WTC11 (cell line): ENCODE data around the gene C14orf132. TPM values are rescaled to one million over a fixed set of nuclear protein-coding genes. Genes with fewer than 3 reads are reported as not detected.

Source experiments
- ATAC-seq: fragments of 200-7000 bp; cut with Tn5 transposase; 2 replicates; pipeline ENCODE4 v1.10.0; 2021; ENCODE audit warnings: mild to moderate bottlenecking, moderate library complexity
- CTCF ChIA-PET: fragments of 300-600 bp; sonication (Branson Sonifier 250); formaldehyde crosslinking; loops from one replicate; lab custom pipeline; 2021; ENCODE audit warnings: antibody characterized with exemption; lab: Charles Lee
- POLR2A ChIA-PET: fragments of 350-600 bp; sonication (Branson Sonifier 250); formaldehyde crosslinking; loops from one replicate; lab custom pipeline; 2021; ENCODE audit warnings: antibody characterized with exemption; lab: Charles Lee
- DNase-seq: peaks from one replicate; pipeline ENCODE4 v3.0.0; 2021; ENCODE audit warnings: low spot score
- H3K27ac Mint-ChIP-seq: 2 replicates; pipeline ENCODE4 v1.8.0; 2021; ENCODE audit warnings: mixed read lengths
- H3K27me3 Mint-ChIP-seq: 2 replicates; pipeline ENCODE4 v1.8.0; 2021; ENCODE audit warnings: low read depth, mild to moderate bottlenecking, moderate library complexity, mixed read lengths
- H3K36me3 Mint-ChIP-seq: 2 replicates; pipeline ENCODE4 v1.8.0; 2021; ENCODE audit warnings: mixed read lengths
- H3K4me1 Mint-ChIP-seq: 2 replicates; pipeline ENCODE4 v1.8.0; 2022; ENCODE audit warnings: mixed read lengths
- H3K4me3 Mint-ChIP-seq: 2 replicates; pipeline ENCODE4 v1.8.0; 2021; ENCODE audit warnings: mild to moderate bottlenecking, moderate library complexity, mixed read lengths
- H3K9me3 Mint-ChIP-seq: 2 replicates; pipeline ENCODE4 v1.8.0; 2021; ENCODE audit warnings: mixed read lengths
- CBFB ChIP-seq: sonication (generic); formaldehyde crosslinking; IDR thresholded peaks from 2 replicates; pipeline ENCODE4 v1.8.1; 2022; ENCODE audit warnings: mild to moderate bottlenecking, low read depth, missing genetic modification reagents
- CREM ChIP-seq: sonication (generic); formaldehyde crosslinking; IDR thresholded peaks from 2 replicates; pipeline ENCODE4 v1.8.1; 2022; ENCODE audit warnings: mild to moderate bottlenecking, missing genetic modification reagents, moderate library complexity
- NFATC4 ChIP-seq: fragments of 250-450 bp; sonication (Bioruptor Pico); IDR thresholded peaks from 2 replicates; pipeline ENCODE4 v1.9.0; 2021; ENCODE audit warnings: mild to moderate bottlenecking
- NR2C2 ChIP-seq: sonication (generic); formaldehyde crosslinking; IDR thresholded peaks from 2 replicates; pipeline ENCODE4 v1.8.0; 2022; ENCODE audit warnings: mild to moderate bottlenecking, missing genetic modification reagents
- NR3C1 ChIP-seq: sonication (generic); formaldehyde crosslinking; conservative IDR thresholded peaks from 2 replicates; pipeline ENCODE4 v1.8.1; 2023; ENCODE audit warnings: low read depth, mild to moderate bottlenecking, missing genetic modification reagents
- RORB ChIP-seq: fragments of 250-450 bp; sonication (Bioruptor Pico); IDR thresholded peaks from 2 replicates; pipeline ENCODE4 v1.9.0; 2021; ENCODE audit warnings: mild to moderate bottlenecking
- TCF7 ChIP-seq: sonication (generic); formaldehyde crosslinking; IDR thresholded peaks from 2 replicates; pipeline ENCODE4 v1.8.0; 2022; ENCODE audit warnings: mild to moderate bottlenecking, low read depth, missing genetic modification reagents, moderate library complexity
- TP53 ChIP-seq: sonication (generic); formaldehyde crosslinking; IDR thresholded peaks from 2 replicates; pipeline ENCODE4 v1.8.1; 2023; ENCODE audit warnings: mild to moderate bottlenecking, missing genetic modification reagents
- ZNF219 ChIP-seq: sonication (generic); formaldehyde crosslinking; IDR thresholded peaks from 2 replicates; pipeline ENCODE4 v1.8.0; 2023; ENCODE audit warnings: missing genetic modification reagents, mild to moderate bottlenecking, borderline replicate concordance
- total RNA-seq: library from RNA; stranded (reverse); gene quantifications from 3 replicates; pipeline ENCODE4 v1.2.3, GENCODE V29; 2021
- TF ChIP-seq, protein P1 (sequence below): sonication (generic); formaldehyde crosslinking; IDR thresholded peaks from 2 replicates; pipeline ENCODE4 v1.8.0; 2022; ENCODE audit warnings: mild to moderate bottlenecking, missing genetic modification reagents
- TF ChIP-seq, protein P2 (sequence below): sonication (generic); formaldehyde crosslinking; IDR thresholded peaks from 2 replicates; pipeline ENCODE4 v1.8.1; 2022; ENCODE audit warnings: missing genetic modification reagents, borderline replicate concordance
- TF ChIP-seq, protein P3 (sequence below): sonication (generic); formaldehyde crosslinking; IDR thresholded peaks from 2 replicates; pipeline ENCODE4 v1.8.1; 2023; ENCODE audit warnings: mild to moderate bottlenecking, missing genetic modification reagents, moderate library complexity
- TF ChIP-seq, protein P4 (sequence below): fragments of 250-450 bp; sonication (Bioruptor Pico); IDR thresholded peaks from 2 replicates; pipeline ENCODE4 v1.9.0; 2021; ENCODE audit warnings: mild to moderate bottlenecking
- TF ChIP-seq, protein P5 (sequence below): sonication (generic); formaldehyde crosslinking; IDR thresholded peaks from 2 replicates; pipeline ENCODE4 v1.8.1; 2022; ENCODE audit warnings: mild to moderate bottlenecking, moderate library complexity, missing genetic modification reagents
- TF ChIP-seq, protein P6 (sequence below): sonication (generic); formaldehyde crosslinking; conservative IDR thresholded peaks from 2 replicates; pipeline ENCODE4 v1.8.1; 2022; ENCODE audit warnings: mild to moderate bottlenecking, missing genetic modification reagents
- TF ChIP-seq, protein P7 (sequence below): sonication (generic); formaldehyde crosslinking; IDR thresholded peaks from 2 replicates; pipeline ENCODE4 v1.8.1; 2022; ENCODE audit warnings: low read depth, missing genetic modification reagents, borderline replicate concordance
- TF ChIP-seq, protein P8 (sequence below): sonication (generic); formaldehyde crosslinking; IDR thresholded peaks from 2 replicates; pipeline ENCODE4 v1.8.0; 2023; ENCODE audit warnings: missing genetic modification reagents, mild to moderate bottlenecking, borderline replicate concordance

C14orf132 gene
- total RNA-seq, 1 experiment from 2014 or later = 14.1 TPM

DNA sequence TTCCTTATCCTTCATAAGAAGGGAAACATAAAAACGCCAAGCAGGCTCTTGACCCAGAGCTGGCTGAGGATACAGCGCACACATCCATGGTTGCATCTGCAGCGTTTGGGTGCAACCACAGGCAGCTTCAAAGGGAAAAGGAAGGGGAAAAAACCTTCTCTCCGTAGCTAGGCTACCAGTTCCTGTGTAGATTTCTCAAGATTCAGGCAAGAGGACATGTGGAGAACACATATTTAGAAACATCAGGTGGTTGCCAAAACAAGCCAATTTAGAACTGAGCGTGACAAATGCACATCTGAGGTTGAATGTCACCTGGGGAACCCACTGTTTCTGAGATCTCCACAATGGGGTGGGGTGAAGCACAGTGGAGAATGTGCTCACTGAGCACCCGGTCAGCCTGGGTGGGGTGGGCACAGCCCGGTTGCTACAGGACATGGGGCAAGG, 87.2 kb downstream of the C14orf132 start:
- Mint-ChIP-seq H3K36me3 (no peaks in the 10 kb centered on the region), H3K27ac (no peak overlapping the region), H3K4me1 (no peaks in the 10 kb centered on the region), H3K27me3 (peaks cover 58% of the 10 kb centered on the region), H3K9me3 (no peaks in the 10 kb centered on the region), H3K4me3 (no peak overlapping the region)
- ATAC-seq (no peak), DNase-seq (no peak)
- ChIA-PET POLR2A (interaction anchor here (0.9 kb wide), 1 partner anchor 11 kb away, joined by 3 read pairs; no protein-coding TSS in a partner anchor), CTCF (interaction anchor here (1.7 to 2.7 kb wide), 2 partner anchors 26 to 28 kb away, joined by 4 to 8 read pairs; no protein-coding TSS in a partner anchor)
- TF ChIP-seq, protein P1, sequence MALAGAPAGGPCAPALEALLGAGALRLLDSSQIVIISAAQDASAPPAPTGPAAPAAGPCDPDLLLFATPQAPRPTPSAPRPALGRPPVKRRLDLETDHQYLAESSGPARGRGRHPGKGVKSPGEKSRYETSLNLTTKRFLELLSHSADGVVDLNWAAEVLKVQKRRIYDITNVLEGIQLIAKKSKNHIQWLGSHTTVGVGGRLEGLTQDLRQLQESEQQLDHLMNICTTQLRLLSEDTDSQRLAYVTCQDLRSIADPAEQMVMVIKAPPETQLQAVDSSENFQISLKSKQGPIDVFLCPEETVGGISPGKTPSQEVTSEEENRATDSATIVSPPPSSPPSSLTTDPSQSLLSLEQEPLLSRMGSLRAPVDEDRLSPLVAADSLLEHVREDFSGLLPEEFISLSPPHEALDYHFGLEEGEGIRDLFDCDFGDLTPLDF (CRISPR knock-in tag) = no peak
- TF ChIP-seq NR2C2 (CRISPR knock-in tag) (no peak), NFATC4 (no peak), ZNF219 (CRISPR knock-in tag) (no peak), TCF7 (no peak), RORB (CRISPR knock-in tag) (no peak), TP53 (CRISPR knock-in tag) (no peak)
- TF ChIP-seq, protein P2, sequence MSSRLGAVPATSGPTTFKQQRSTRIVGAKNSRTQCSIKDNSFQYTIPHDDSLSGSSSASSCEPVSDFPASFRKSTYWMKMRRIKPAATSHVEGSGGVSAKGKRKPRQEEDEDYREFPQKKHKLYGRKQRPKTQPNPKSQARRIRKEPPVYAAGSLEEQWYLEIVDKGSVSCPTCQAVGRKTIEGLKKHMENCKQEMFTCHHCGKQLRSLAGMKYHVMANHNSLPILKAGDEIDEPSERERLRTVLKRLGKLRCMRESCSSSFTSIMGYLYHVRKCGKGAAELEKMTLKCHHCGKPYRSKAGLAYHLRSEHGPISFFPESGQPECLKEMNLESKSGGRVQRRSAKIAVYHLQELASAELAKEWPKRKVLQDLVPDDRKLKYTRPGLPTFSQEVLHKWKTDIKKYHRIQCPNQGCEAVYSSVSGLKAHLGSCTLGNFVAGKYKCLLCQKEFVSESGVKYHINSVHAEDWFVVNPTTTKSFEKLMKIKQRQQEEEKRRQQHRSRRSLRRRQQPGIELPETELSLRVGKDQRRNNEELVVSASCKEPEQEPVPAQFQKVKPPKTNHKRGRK = no peak
- TF ChIP-seq, protein P3, sequence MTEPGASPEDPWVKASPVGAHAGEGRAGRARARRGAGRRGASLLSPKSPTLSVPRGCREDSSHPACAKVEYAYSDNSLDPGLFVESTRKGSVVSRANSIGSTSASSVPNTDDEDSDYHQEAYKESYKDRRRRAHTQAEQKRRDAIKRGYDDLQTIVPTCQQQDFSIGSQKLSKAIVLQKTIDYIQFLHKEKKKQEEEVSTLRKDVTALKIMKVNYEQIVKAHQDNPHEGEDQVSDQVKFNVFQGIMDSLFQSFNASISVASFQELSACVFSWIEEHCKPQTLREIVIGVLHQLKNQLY (CRISPR knock-in tag) = no peak

DNA sequence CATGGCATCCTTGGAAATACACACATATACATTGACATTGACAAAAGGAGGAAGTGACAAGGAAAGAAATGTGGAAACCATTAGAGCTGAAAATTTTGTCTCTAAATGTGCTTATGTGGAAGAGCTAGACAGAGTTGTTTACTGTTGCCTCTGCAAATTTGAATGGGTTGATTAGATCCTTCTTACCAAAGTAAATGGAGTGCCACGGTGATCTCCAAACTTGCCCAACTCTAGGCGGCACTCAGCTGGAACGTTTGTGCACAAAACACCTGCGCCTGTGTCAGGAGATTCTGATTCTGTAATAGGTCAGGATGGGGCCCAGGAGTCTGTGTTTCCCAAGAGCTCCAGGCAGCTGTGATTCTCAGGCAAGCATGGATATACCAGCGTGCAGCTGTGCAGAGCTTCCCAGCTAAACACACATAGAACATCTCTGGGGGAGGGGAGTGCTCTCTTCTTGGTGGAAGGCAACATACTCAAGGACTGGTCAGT, 87.7 kb downstream of the C14orf132 start:
- CTCF ChIA-PET = interaction anchor here (1.7 to 2.7 kb wide), 2 partner anchors 26 to 28 kb away, joined by 4 to 8 read pairs; no protein-coding TSS in a partner anchor
- no peak overlapping the region for H3K4me3 Mint-ChIP-seq
- H3K9me3 Mint-ChIP-seq = no peaks in the 10 kb centered on the region
- H3K27me3 Mint-ChIP-seq = peaks cover 62% of the 10 kb centered on the region
- H3K27ac Mint-ChIP-seq = no peak overlapping the region
- POLR2A ChIA-PET = no interaction called here
- DNase-seq (no peak), ATAC-seq (no peak)
- H3K36me3 Mint-ChIP-seq = no peaks in the 10 kb centered on the region
- H3K4me1 Mint-ChIP-seq = no peaks in the 10 kb centered on the region
- TF ChIP-seq, protein P4, sequence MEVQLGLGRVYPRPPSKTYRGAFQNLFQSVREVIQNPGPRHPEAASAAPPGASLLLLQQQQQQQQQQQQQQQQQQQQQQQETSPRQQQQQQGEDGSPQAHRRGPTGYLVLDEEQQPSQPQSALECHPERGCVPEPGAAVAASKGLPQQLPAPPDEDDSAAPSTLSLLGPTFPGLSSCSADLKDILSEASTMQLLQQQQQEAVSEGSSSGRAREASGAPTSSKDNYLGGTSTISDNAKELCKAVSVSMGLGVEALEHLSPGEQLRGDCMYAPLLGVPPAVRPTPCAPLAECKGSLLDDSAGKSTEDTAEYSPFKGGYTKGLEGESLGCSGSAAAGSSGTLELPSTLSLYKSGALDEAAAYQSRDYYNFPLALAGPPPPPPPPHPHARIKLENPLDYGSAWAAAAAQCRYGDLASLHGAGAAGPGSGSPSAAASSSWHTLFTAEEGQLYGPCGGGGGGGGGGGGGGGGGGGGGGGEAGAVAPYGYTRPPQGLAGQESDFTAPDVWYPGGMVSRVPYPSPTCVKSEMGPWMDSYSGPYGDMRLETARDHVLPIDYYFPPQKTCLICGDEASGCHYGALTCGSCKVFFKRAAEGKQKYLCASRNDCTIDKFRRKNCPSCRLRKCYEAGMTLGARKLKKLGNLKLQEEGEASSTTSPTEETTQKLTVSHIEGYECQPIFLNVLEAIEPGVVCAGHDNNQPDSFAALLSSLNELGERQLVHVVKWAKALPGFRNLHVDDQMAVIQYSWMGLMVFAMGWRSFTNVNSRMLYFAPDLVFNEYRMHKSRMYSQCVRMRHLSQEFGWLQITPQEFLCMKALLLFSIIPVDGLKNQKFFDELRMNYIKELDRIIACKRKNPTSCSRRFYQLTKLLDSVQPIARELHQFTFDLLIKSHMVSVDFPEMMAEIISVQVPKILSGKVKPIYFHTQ (CRISPR knock-in tag) = no peak
- TF ChIP-seq, protein P5, sequence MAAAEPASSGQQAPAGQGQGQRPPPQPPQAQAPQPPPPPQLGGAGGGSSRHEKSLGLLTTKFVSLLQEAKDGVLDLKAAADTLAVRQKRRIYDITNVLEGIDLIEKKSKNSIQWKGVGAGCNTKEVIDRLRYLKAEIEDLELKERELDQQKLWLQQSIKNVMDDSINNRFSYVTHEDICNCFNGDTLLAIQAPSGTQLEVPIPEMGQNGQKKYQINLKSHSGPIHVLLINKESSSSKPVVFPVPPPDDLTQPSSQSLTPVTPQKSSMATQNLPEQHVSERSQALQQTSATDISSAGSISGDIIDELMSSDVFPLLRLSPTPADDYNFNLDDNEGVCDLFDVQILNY (CRISPR knock-in tag) = no peak
- TF ChIP-seq NR3C1 = no peak
- TF ChIP-seq, protein P6, sequence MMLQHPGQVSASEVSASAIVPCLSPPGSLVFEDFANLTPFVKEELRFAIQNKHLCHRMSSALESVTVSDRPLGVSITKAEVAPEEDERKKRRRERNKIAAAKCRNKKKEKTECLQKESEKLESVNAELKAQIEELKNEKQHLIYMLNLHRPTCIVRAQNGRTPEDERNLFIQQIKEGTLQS (CRISPR knock-in tag) = no peak
- TF ChIP-seq, protein P7, sequence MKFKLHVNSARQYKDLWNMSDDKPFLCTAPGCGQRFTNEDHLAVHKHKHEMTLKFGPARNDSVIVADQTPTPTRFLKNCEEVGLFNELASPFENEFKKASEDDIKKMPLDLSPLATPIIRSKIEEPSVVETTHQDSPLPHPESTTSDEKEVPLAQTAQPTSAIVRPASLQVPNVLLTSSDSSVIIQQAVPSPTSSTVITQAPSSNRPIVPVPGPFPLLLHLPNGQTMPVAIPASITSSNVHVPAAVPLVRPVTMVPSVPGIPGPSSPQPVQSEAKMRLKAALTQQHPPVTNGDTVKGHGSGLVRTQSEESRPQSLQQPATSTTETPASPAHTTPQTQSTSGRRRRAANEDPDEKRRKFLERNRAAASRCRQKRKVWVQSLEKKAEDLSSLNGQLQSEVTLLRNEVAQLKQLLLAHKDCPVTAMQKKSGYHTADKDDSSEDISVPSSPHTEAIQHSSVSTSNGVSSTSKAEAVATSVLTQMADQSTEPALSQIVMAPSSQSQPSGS (CRISPR knock-in tag) = no peak
- TF ChIP-seq NR2C2 (CRISPR knock-in tag) = no peak
- TF ChIP-seq CBFB = no peak
- TF ChIP-seq, protein P8, sequence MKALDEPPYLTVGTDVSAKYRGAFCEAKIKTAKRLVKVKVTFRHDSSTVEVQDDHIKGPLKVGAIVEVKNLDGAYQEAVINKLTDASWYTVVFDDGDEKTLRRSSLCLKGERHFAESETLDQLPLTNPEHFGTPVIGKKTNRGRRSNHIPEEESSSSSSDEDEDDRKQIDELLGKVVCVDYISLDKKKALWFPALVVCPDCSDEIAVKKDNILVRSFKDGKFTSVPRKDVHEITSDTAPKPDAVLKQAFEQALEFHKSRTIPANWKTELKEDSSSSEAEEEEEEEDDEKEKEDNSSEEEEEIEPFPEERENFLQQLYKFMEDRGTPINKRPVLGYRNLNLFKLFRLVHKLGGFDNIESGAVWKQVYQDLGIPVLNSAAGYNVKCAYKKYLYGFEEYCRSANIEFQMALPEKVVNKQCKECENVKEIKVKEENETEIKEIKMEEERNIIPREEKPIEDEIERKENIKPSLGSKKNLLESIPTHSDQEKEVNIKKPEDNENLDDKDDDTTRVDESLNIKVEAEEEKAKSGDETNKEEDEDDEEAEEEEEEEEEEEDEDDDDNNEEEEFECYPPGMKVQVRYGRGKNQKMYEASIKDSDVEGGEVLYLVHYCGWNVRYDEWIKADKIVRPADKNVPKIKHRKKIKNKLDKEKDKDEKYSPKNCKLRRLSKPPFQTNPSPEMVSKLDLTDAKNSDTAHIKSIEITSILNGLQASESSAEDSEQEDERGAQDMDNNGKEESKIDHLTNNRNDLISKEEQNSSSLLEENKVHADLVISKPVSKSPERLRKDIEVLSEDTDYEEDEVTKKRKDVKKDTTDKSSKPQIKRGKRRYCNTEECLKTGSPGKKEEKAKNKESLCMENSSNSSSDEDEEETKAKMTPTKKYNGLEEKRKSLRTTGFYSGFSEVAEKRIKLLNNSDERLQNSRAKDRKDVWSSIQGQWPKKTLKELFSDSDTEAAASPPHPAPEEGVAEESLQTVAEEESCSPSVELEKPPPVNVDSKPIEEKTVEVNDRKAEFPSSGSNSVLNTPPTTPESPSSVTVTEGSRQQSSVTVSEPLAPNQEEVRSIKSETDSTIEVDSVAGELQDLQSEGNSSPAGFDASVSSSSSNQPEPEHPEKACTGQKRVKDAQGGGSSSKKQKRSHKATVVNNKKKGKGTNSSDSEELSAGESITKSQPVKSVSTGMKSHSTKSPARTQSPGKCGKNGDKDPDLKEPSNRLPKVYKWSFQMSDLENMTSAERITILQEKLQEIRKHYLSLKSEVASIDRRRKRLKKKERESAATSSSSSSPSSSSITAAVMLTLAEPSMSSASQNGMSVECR (CRISPR knock-in tag) = no peak
- TF ChIP-seq CREM = no peak
